ENCODE measurements around the gene CYP2B6.
"Not testable (repeated sequence)": the region's sequence is repeated elsewhere in the genome, so short reads cannot be mapped to it uniquely, and the experiment has no call there.

Gene CYP2B6

GRCh38 chr19:41031916-41032315 is 40.8 kb downstream of the CYP2B6 start:
- Histone ChIP-seq H3K4me3 (ENCODE audit: low read length) (no peak overlapping the region), H3K4me2 (ENCODE audit: low read length) (no peak overlapping the region), H4K20me1 (ENCODE audit: control insufficient read depth, insufficient read depth, low read depth, low read length) (no peaks in the 10 kb centered on the region), H3K9me3 (ENCODE audit: control insufficient read depth, insufficient read depth, low read length) (no peaks in the 10 kb centered on the region), H3K4me1 (ENCODE audit: control insufficient read depth, low read length) (no peaks in the 10 kb centered on the region), H3K36me3 (ENCODE audit: control insufficient read depth, low read length) (no peaks in the 10 kb centered on the region), H3K27me3 (ENCODE audit: control insufficient read depth, low read length) (peaks cover 6% of the 10 kb centered on the region; the same call in 1 of the 2 replicates), H3F3A (ENCODE audit: control insufficient read depth, insufficient read depth) (no peaks in the 10 kb centered on the region), H3K27ac (ENCODE audit: low read depth, low read length) (no peak overlapping the region), H3K79me2 (ENCODE audit: control insufficient read depth, low read length) (no peaks in the 10 kb centered on the region), H3K9me2 (replicated peaks; ENCODE audit: control insufficient read depth, low read length) (no peaks in the 10 kb centered on the region)
- TF ChIP-seq, protein P1, sequence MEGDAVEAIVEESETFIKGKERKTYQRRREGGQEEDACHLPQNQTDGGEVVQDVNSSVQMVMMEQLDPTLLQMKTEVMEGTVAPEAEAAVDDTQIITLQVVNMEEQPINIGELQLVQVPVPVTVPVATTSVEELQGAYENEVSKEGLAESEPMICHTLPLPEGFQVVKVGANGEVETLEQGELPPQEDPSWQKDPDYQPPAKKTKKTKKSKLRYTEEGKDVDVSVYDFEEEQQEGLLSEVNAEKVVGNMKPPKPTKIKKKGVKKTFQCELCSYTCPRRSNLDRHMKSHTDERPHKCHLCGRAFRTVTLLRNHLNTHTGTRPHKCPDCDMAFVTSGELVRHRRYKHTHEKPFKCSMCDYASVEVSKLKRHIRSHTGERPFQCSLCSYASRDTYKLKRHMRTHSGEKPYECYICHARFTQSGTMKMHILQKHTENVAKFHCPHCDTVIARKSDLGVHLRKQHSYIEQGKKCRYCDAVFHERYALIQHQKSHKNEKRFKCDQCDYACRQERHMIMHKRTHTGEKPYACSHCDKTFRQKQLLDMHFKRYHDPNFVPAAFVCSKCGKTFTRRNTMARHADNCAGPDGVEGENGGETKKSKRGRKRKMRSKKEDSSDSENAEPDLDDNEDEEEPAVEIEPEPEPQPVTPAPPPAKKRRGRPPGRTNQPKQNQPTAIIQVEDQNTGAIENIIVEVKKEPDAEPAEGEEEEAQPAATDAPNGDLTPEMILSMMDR (IDR thresholded peaks at IDR 0.05; ENCODE audit: low read depth, low read length, poor library complexity, severe bottlenecking): no peak
- no peak for TF ChIP-seq EZH2phosphoT487 (IDR thresholded peaks at IDR 0.05; ENCODE audit: borderline replicate concordance, low read length)

- H3K9me2 ChIP-seq (replicated peaks; ENCODE audit: control insufficient read depth, low read length); H3F3A ChIP-seq (ENCODE audit: control insufficient read depth, insufficient read depth); H3K27ac ChIP-seq (ENCODE audit: low read depth, low read length); H3K4me2 ChIP-seq (ENCODE audit: low read length); H4K20me1 ChIP-seq (ENCODE audit: control insufficient read depth, insufficient read depth, low read depth, low read length); H3K79me2 ChIP-seq (ENCODE audit: control insufficient read depth, low read length); H3K27me3 ChIP-seq (ENCODE audit: control insufficient read depth, low read length); H3K9me3 ChIP-seq (ENCODE audit: control insufficient read depth, insufficient read depth, low read length); H3K4me3 ChIP-seq (ENCODE audit: low read length); H3K36me3 ChIP-seq (ENCODE audit: control insufficient read depth, low read length); H3K4me1 ChIP-seq (ENCODE audit: control insufficient read depth, low read length): not testable (repeated sequence)
These were observed 42.2 kb downstream of the CYP2B6 start for GRCh38 chr19:41033324-41033723.

- H3K79me2 ChIP-seq (ENCODE audit: control insufficient read depth, low read length): no peaks in the 10 kb centered on the region
- H3K9me3 ChIP-seq (ENCODE audit: control insufficient read depth, insufficient read depth, low read length): no peaks in the 10 kb centered on the region
- no peak overlapping the region for H3K4me2 ChIP-seq (ENCODE audit: low read length)
- H3K27ac ChIP-seq (ENCODE audit: low read depth, low read length): no peak overlapping the region
- no peaks in the 10 kb centered on the region for H3K9me2 ChIP-seq (replicated peaks; ENCODE audit: control insufficient read depth, low read length)
- H3K27me3 ChIP-seq (ENCODE audit: control insufficient read depth, low read length): 0 out of 2 replicates have a peak, but pooled peaks cover 2% of the 10 kb centered on the region
- no peaks in the 10 kb centered on the region for H3K4me1 ChIP-seq (ENCODE audit: control insufficient read depth, low read length)
- no peaks in the 10 kb centered on the region for H3F3A ChIP-seq (ENCODE audit: control insufficient read depth, insufficient read depth)
- H3K4me3 ChIP-seq (ENCODE audit: low read length): no peak overlapping the region
- no peaks in the 10 kb centered on the region for H4K20me1 ChIP-seq (ENCODE audit: control insufficient read depth, insufficient read depth, low read depth, low read length)
- H3K36me3 ChIP-seq (ENCODE audit: control insufficient read depth, low read length): no peaks in the 10 kb centered on the region
- TF ChIP-seq EZH2phosphoT487 (IDR thresholded peaks at IDR 0.05; ENCODE audit: borderline replicate concordance, low read length): no peak
- TF ChIP-seq, protein P1 (IDR thresholded peaks at IDR 0.05; ENCODE audit: low read depth, low read length, poor library complexity, severe bottlenecking): no peak
These were observed 48.7 kb downstream of the CYP2B6 start for GRCh38 chr19:41039806-41040205.

GRCh38 chr19:41045095-41045494 is 54.0 kb downstream of the CYP2B6 start:
- H3K27ac ChIP-seq (ENCODE audit: low read depth, low read length); H3F3A ChIP-seq (ENCODE audit: control insufficient read depth, insufficient read depth); H3K4me2 ChIP-seq (ENCODE audit: low read length); H3K4me1 ChIP-seq (ENCODE audit: control insufficient read depth, low read length); H3K9me3 ChIP-seq (ENCODE audit: control insufficient read depth, insufficient read depth, low read length); H3K9me2 ChIP-seq (replicated peaks; ENCODE audit: control insufficient read depth, low read length); H3K79me2 ChIP-seq (ENCODE audit: control insufficient read depth, low read length); H3K4me3 ChIP-seq (ENCODE audit: low read length); H4K20me1 ChIP-seq (ENCODE audit: control insufficient read depth, insufficient read depth, low read depth, low read length); H3K27me3 ChIP-seq (ENCODE audit: control insufficient read depth, low read length); H3K36me3 ChIP-seq (ENCODE audit: control insufficient read depth, low read length): not testable (repeated sequence)
